ENCODE results near the gene NPLOC4. TPM values are rescaled to one million over a fixed set of nuclear protein-coding genes. Genes with fewer than 3 reads are reported as not detected.
"Not testable (repeated sequence)": the region's sequence is repeated elsewhere in the genome, so short reads cannot be mapped to it uniquely, and the experiment has no call there.

Gene NPLOC4
- total and polyA plus RNA-seq, 4 donors = 23.5 to 67.4 (median 50.6) TPM

DNA sequence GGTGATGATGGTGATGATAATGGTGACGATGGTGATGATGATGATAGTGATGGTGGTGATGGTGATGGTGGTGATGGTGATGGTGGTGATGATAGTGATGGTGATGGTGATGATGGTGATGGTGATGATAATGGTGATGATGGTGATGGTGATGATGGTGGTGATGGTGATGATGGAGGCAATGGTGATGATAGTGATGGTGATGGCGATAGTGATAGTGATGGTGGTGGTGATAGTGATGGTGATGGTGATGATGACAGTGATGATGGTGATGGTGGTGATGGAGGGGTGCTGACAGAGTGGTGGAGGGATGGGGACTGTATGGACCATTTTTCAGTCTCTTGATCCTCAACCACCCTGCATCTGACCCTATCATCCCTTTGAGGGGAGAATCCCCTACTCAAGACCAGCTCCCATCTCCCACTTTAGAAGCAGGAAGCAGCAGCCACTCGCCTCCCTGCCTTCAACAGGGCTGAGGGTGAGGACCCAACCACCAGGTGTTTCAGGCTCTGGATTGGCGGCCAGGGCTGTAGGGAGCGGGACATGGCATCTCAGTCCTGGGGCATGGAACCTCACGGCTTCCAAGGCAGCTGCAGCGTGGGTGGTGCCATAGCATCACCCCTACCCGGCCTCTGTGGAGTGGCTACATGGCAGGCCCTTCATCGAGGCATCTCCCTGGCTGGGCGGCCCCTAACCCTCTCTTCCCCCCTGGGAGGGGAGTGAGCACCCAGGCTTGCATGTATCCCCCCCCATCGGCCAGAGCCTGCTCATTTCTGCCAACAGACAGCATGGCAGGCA lies 104.2 kb downstream of the NPLOC4 start:
- Histone ChIP-seq H3K36me3 (ENCODE audit: control insufficient read depth in 4 of 4, insufficient read depth in 3 of 4, low read depth in 1 of 4, low read length in 3 of 4) (no peaks in the 10 kb centered on the region), H3K4me1 (ENCODE audit: control insufficient read depth in 4 of 4, insufficient read depth in 4 of 4, low read length in 3 of 4) (peaks cover 0 to 6% (median 2%) of the 10 kb centered on the region in 4 donors), H3K9ac (ENCODE audit: low read depth in 1 of 2, low read length in 2 of 2) (no peak overlapping the region), H3K9me3 (ENCODE audit: control insufficient read depth in 4 of 4, low read length in 3 of 4) (no peaks in the 10 kb centered on the region), H3K27ac (ENCODE audit: low read depth in 1 of 2, low read length in 2 of 2) (no peak overlapping the region), H3K27me3 (ENCODE audit: control insufficient read depth in 4 of 4, insufficient read depth in 4 of 4, low read length in 3 of 4) (peaks cover 0 to 4% (median 0%) of the 10 kb centered on the region in 4 donors), H3K4me3 (ENCODE audit: low read depth in 1 of 3, low read length in 3 of 3) (no peak overlapping the region)
- TF ChIP-seq REST (IDR thresholded peaks at IDR 0.05) (no peak), FOXA1 (IDR thresholded peaks at IDR 0.05) (no peak), NR2F2 (IDR thresholded peaks at IDR 0.05) (no peak), ATF3 (IDR thresholded peaks at IDR 0.05) (no peak), YY1 (IDR thresholded peaks at IDR 0.05) (no peak), RAD21 (IDR thresholded peaks at IDR 0.05) (no peak), GABPA (IDR thresholded peaks at IDR 0.05 in 1 of 2, conservative IDR thresholded peaks at IDR 0.05 in 1 of 2) (no peak), HNF4G (IDR thresholded peaks at IDR 0.05) (no peak), CTCF (IDR thresholded peaks at IDR 0.05; ENCODE audit: low read depth, low read length, missing input control) (no peak), MAX (IDR thresholded peaks at IDR 0.05) (no peak)
- TF ChIP-seq, protein P1, sequence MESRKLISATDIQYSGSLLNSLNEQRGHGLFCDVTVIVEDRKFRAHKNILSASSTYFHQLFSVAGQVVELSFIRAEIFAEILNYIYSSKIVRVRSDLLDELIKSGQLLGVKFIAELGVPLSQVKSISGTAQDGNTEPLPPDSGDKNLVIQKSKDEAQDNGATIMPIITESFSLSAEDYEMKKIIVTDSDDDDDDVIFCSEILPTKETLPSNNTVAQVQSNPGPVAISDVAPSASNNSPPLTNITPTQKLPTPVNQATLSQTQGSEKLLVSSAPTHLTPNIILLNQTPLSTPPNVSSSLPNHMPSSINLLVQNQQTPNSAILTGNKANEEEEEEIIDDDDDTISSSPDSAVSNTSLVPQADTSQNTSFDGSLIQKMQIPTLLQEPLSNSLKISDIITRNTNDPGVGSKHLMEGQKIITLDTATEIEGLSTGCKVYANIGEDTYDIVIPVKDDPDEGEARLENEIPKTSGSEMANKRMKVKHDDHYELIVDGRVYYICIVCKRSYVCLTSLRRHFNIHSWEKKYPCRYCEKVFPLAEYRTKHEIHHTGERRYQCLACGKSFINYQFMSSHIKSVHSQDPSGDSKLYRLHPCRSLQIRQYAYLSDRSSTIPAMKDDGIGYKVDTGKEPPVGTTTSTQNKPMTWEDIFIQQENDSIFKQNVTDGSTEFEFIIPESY (IDR thresholded peaks at IDR 0.05) = no peak
- WGBS = 90% methylated on average over 11 of the region's 11 CpGs
- no peak for DNase-seq (ENCODE audit: low spot score)

DNA sequence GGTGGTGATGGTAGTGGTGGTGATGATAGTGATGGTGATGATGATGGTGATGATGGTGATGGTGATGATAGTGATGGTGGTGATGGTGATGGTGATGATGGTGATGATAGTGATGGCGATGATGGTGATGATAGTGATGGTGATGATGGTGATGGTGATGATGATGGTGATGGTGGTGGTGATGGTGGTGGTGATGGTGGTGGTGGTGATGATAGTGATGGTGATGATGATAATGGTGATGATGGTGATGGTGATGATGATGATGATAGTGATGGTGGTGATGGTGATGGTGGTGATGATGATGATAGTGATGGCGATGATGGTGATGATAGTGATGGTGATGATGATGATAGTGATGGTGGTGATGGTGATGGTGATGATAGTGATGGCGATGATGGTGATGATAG lies 104.9 kb downstream of the NPLOC4 start:
- H3K9me3 ChIP-seq (ENCODE audit: control insufficient read depth in 4 of 4, low read length in 3 of 4); H3K27ac ChIP-seq (ENCODE audit: low read depth in 1 of 2, low read length in 2 of 2); H3K4me1 ChIP-seq (ENCODE audit: control insufficient read depth in 4 of 4, insufficient read depth in 4 of 4, low read length in 3 of 4); H3K36me3 ChIP-seq (ENCODE audit: control insufficient read depth in 4 of 4, insufficient read depth in 3 of 4, low read depth in 1 of 4, low read length in 3 of 4); H3K27me3 ChIP-seq (ENCODE audit: control insufficient read depth in 4 of 4, insufficient read depth in 4 of 4, low read length in 3 of 4); H3K9ac ChIP-seq (ENCODE audit: low read depth in 1 of 2, low read length in 2 of 2); DNase-seq (ENCODE audit: low spot score); H3K4me3 ChIP-seq (ENCODE audit: low read depth in 1 of 3, low read length in 3 of 3): not testable (repeated sequence)
- WGBS = 97% methylated on average over 3 of the region's 3 CpGs

DNA sequence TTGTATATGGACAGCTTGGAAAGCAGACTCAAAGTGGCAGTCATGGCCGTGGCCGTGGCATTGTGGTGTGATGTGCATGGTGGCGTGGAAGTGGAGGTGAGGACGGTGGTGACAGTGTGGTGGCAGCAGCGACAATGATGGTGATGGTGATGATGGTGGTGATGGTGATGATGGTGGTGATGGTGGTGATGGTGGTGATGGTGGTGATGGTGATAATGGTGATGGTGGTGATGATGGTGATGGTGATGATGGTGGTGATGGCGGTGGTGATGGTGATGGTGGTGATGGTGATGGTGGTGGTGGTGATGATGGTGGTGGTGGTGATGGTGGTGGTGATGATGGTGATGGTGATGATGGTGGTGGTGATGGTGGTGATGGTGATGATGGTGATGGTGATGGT lies 105.9 kb downstream of the NPLOC4 start:
- 82% methylated on average over 6 of the region's 6 CpGs for WGBS
- H3K27ac ChIP-seq (ENCODE audit: low read depth in 1 of 2, low read length in 2 of 2); H3K4me3 ChIP-seq (ENCODE audit: low read depth in 1 of 3, low read length in 3 of 3); H3K9me3 ChIP-seq (ENCODE audit: control insufficient read depth in 4 of 4, low read length in 3 of 4); DNase-seq (ENCODE audit: low spot score); H3K4me1 ChIP-seq (ENCODE audit: control insufficient read depth in 4 of 4, insufficient read depth in 4 of 4, low read length in 3 of 4); H3K9ac ChIP-seq (ENCODE audit: low read depth in 1 of 2, low read length in 2 of 2); H3K27me3 ChIP-seq (ENCODE audit: control insufficient read depth in 4 of 4, insufficient read depth in 4 of 4, low read length in 3 of 4); H3K36me3 ChIP-seq (ENCODE audit: control insufficient read depth in 4 of 4, insufficient read depth in 3 of 4, low read depth in 1 of 4, low read length in 3 of 4): not testable (repeated sequence)
